Vagina (tissue), 2 donors: ENCODE results near the gene SGPP2.

ENCODE experiments used
- POLR2A ChIP-seq, 2 donors: fragments of 450-650 bp; IDR thresholded peaks; one replicate each; pipeline ENCODE4 v1.6.1; 2017; ENCODE audit warnings: antibody characterized with exemption in 2 of 2, mild to moderate bottlenecking in 2 of 2, moderate library complexity in 2 of 2
- TF ChIP-seq, protein P1 (sequence below), 3 experiments: fragments of 450-650 bp in 2 of 3; fragments of 200-600 bp in 1 of 3; sonication (generic) in 1 of 3; IDR thresholded peaks; one replicate each; pipeline ENCODE4 v1.5.1; 2017 to 2019; ENCODE audit warnings: antibody characterized with exemption in 3 of 3, mild to moderate bottlenecking in 2 of 3, moderate library complexity in 2 of 3

- TF ChIP-seq, protein P1, sequence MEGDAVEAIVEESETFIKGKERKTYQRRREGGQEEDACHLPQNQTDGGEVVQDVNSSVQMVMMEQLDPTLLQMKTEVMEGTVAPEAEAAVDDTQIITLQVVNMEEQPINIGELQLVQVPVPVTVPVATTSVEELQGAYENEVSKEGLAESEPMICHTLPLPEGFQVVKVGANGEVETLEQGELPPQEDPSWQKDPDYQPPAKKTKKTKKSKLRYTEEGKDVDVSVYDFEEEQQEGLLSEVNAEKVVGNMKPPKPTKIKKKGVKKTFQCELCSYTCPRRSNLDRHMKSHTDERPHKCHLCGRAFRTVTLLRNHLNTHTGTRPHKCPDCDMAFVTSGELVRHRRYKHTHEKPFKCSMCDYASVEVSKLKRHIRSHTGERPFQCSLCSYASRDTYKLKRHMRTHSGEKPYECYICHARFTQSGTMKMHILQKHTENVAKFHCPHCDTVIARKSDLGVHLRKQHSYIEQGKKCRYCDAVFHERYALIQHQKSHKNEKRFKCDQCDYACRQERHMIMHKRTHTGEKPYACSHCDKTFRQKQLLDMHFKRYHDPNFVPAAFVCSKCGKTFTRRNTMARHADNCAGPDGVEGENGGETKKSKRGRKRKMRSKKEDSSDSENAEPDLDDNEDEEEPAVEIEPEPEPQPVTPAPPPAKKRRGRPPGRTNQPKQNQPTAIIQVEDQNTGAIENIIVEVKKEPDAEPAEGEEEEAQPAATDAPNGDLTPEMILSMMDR (IDR thresholded peaks at IDR 0.05) = no peak
- TF ChIP-seq POLR2A (IDR thresholded peaks at IDR 0.05) = no peak
Observed at GRCh38 chr2:222544661-222545060, 120.3 kb downstream of the SGPP2 start.
